Hematopoietic multipotent progenitor cell treated with erythropoietin and hydrocortisone succinate and interleukin-3 and kit ligand, for 6 days (in vitro differentiated cells): ENCODE results near the gene GSG1L2.

Source experiments
- DNase-seq: peaks from one replicate; pipeline ENCODE4 v3.0.0-alpha.2; 2015

Gene GSG1L2

GRCh38 chr17:9824797-9825338 lies 3.0 kb upstream of the GSG1L2 start:
- DNase-seq = no peak

- DNase-seq = no peak
Observed at GRCh38 chr17:9824094-9824493, 2.2 kb upstream of the GSG1L2 start.

GRCh38 chr17:9820448-9820847 lies 1.4 kb downstream of the GSG1L2 start:
- no peak for DNase-seq

DNA sequence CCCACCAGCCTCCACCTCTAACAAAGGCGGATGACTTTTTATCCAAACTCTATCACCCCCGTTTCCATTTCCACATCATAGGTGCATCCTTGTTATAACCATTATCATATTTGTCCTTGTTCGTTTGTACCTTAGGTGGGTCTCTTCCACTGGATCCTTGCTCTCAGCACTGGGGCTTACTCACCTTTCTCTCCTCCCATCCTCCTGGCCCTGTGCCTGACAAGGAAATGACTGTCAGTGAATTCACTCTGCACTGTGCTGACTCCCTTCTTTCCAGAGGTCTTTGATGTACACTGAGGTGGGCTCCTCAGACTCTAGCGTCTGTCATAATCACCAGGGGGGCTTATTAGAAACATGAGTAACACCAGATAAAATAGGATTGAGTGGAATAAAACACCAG lies 3.1 kb downstream of the GSG1L2 start:
- DNase-seq = no peak

GRCh38 chr17:9817086-9817485 lies 4.8 kb downstream of the GSG1L2 start:
- no peak for DNase-seq

DNA sequence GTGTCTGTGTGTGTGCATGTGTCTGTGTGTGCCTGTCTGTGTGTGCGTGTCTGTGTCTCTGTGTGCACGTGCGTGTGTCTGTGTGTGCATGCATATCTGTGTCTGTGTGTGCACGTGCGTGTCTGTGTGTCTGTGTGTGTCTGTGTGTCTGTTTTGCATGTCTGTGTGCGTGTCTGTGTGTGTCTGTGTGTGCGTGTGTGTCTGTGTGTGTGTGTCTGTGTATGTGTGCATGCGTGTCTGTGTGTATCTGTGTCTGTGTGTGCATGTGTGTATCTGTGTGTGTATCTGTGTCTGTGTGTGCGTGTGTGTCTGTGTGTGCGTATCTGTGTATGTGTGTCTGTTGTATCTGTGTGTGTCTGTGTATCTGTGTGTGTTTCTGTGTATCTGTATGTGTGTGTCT lies 5.4 kb downstream of the GSG1L2 start:
- DNase-seq = no peak

- no peak for DNase-seq
Observed at GRCh38 chr17:9814337-9814945, 7.4 kb downstream of the GSG1L2 start.

GRCh38 chr17:9813166-9813565 lies 8.7 kb downstream of the GSG1L2 start:
- DNase-seq = no peak

DNA sequence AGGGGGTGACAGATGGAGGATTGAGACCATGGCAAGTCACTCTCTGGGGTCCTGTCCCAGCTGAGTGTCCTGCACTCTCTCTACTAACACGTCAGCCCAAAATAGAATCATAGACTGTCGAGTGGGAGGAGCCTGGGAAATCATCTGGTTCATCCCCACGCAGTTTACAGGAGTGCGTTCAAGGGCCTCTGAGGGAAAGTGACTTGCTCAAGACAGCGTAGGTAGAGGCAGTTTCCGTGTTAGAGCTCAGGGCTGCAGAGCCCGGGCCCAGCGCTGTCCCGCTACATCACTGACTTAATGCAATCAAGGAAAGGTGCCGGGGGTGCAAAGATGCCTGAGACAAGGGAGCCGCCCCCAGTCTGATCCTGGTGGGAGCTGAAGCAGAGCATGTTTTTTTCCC lies 10.3 kb downstream of the GSG1L2 start:
- DNase-seq = no peak

DNA sequence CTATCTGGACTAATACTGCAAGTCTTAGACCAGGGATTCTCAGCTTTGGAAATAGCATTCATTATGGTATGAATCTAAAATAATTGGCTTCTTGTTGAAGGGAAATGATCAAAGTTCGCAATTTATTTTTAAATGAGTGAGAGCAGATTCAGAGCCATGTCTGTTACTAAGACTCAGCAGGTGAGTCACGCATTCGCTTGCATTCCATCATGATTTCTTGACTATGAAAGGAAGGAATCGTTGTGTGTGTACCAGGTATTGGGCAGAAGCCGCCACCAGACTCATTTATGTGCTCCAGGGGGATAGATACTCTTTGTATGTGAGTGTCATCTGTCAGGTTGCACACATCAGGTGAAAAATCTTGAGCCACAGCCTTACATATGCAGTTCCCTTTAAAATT lies 10.8 kb downstream of the GSG1L2 start:
- no peak for DNase-seq

DNA sequence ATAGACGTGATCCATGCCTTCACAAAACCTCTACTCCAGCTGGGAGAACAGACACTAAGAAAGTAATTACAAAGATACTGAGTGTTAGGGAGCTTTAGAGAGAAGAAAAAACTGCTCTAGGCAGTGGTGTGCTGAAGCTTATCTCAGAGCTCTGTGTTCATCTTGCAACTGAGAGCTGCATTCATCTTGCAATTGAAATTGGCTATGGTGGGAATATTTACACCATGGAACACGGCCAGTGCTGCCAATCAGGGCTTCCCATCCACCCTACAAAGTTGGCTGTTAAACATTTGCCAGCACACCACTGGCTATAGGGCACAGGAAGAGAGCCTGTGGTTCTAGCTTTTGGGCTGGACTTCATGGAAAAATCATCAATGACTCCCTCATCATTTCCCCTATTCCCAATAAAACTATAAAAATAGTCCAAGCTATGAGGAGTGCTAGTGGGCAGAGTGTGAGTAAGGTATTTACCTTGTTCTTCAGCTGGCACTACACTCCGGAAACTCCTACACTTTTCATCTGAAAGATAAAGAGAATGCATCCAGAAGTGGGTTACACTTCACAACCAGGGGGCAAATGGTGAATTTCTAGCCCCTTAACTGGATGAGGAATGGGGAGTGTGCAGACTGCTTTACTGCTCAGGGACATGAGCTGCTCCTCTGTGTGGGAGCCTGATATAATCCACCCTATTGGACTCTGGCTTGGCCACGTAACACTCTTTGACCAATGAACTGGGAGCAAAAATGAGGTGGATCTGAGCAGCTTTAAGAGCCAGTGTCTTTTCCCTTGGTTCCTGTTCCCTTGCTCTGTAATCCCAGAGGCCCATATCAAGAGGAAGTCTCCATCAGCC lies 11.6 kb downstream of the GSG1L2 start:
- DNase-seq = no peak

- no peak for DNase-seq
Observed at GRCh38 chr17:9809409-9809808, 12.5 kb downstream of the GSG1L2 start.

DNA sequence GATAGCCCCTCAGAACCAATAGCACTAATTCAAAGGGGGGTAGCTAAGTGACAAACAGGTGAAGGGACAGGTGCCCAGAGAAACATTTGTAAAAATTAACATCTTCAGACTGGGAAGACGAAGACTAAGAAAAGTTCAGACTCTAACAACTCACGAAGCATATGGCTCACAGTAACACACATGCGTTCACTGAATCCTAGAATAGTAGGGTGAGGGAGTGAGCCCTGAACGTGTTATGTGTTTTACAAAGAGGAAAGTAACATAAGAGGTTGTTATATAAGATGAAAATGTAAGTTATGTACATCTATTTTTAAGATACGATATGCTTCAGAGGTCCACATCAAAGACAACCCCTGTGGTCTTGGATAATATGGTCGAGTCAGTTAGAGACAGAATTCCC lies 15.2 kb downstream of the GSG1L2 start:
- no peak for DNase-seq

GRCh38 chr17:9805769-9806168 lies 16.1 kb downstream of the GSG1L2 start:
- no peak for DNase-seq

DNA sequence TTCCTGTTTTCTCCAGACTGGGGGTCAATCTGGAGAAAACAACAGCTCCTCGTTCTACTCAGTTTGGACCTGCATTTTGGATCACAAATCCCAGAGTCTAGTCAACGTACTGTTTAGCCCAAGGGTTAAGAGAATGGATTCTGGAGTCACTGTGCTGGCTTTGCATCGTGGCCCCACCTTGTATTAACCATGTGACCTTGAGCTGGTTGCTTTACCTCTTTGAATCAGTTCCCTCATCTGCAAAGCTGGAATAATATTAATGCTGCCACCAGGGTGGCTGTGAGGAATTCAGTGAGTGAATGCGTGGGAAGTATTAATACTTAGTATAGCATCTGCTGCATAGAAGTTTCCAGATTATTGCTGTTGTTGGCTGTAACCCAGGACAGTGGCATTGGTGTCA lies 19.2 kb downstream of the GSG1L2 start:
- no peak for DNase-seq

- no peak for DNase-seq
Observed at GRCh38 chr17:9802294-9802693, 19.6 kb downstream of the GSG1L2 start.

DNA sequence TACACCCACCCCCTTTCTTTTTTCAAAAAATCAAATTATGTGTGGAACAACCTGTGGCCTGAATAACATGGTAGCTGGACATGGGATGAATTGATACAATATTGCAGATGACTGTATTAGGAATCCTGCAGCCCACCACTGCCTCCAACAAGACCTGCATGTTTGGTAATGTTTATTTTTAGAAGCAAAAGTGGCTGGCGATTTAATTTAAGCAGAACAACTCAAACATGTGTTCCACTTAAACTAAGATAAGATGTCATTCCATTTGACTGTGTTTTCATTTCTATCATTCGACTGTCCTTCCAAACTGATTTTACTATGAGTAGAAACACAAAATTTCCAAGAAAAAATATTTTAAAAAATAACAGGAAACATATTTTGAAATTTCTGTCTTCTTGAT lies 20.4 kb downstream of the GSG1L2 start:
- no peak for DNase-seq

GRCh38 chr17:9798724-9799123 lies 23.2 kb downstream of the GSG1L2 start:
- DNase-seq = no peak

DNA sequence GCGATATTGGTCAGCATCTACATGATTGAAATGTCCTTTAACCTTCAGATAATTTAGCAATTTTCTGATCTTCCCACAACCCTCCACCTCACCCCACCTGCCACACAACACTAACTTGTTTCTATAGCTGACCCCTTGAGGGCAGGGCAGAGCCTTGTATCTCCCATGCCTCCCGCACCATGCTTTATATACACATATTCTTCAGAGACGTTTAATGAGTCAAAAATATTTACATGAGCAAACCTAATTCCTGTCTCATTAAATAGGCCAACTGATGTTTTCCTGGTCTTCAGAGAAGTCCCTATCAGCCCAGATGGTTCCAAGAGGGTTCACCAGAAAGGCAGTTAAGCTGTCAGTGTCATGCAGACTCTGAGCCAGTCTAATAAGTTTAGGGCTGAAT lies 23.9 kb downstream of the GSG1L2 start:
- no peak for DNase-seq

DNA sequence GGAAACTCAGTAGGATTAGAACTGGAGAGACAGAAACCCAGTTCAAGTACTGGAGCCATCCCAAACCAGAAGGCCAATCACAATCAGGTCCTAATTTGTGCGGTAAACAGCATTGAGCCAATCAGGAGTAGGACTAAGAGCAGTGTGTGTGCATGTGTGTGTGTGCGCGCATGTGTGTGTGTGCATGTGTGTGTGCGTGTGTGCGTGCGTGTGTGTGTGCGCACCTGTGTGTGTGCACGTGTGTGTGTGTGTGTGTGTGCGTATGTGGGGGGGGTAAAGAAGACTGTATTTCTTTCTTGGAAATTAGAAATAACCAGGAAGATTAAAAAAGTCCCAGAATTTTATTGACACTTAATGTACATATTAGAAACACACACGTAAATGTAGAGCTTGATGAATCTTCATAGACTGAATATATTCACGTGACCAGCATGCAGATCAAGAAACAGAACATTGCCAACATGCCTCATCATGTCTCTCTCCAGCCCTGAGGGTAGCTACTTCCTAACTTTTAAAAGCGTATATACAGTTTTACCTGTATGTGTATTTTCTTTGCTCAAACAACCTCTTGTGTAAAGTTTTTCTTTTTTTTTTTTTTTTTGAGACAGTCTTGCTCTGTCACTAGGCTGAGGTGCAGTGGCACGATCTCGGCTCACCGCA lies 29.6 kb downstream of the GSG1L2 start:
- DNase-seq = no peak

DNA sequence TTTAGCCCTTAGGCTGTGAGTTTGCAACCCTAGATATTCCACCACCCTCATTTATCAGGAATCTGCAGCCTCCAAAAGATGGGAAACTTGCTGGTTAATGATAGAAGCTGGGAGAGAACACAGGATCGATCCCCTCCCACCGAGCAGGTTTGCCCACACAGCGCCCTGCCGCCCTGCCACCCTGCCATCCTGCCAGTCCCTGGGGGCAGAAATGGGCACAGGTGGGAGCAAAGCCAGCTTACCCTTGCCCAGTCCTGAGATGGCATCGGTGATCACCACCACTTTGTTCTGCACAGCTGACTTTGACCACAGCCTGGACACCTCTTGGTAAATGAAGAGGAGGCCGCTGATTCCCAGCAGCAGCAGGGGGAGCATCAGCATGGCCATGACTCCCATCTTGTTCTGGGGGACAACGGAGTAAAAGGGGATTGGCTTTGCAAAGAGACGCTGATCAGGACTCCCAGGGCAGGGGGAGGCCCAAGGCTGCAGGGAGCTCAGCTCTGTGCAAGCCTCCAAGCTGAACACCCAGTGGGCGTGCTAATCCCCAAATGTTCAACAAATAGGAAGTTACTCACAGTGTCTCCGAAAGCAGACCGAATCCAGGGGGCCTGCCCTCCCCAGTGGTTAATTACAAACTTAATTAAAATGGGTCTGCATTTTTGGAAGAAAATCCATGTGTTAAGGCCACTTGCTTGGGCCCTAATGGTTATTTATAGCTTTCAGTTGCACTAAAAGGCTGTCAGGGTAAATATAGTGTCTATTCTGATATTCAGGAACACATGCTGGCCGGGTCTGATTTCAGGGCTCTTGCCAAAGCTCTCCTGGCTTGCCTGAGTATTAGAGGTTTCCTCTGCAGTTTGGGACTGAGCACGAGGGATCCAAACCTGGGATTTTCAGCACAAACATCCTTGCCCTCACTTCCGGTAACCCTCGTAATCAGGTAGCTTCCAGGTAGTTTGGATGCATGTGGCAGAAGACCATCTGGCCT lies 30.7 kb downstream of the GSG1L2 start, which contains the start of gene DHRS7C:
TSS of gene DHRS7C (minus strand) at position 704 of the 988 bp plus-strand sequence. CDS start at position 396, 308 bp downstream.
- no peak for DNase-seq

DNA sequence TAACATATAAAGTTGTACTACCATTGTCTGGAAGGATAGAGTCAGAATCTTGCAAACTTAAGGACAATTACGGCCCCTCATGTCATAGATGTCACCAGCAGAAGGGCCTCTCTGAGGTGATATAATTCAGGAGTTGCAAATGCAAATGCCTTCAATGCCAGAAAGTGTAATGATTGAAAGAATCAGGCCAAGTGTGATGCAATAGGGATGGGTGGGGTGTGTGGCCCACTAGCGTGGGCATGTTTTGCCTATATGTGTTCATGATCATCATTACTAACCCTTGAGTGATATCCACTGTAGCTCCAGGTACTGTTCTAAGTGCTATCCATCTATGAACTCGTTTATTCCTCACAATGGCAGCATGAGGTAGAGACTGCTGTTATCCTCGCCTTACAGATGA lies 31.6 kb downstream of the GSG1L2 start:
- DNase-seq = no peak
